G401 (cell line): ENCODE data around the gene MACIR. TPM values are rescaled to one million over a fixed set of nuclear protein-coding genes. Genes with fewer than 3 reads are reported as not detected.
"Not testable (repeated sequence)": the region's sequence is repeated elsewhere in the genome, so short reads cannot be mapped to it uniquely, and the experiment has no call there.

Source experiments
- DNase-seq: peaks from one replicate; pipeline ENCODE4 v3.0.0-alpha.2; 2015; ENCODE audit warnings: low spot score
- in situ Hi-C: cut with HindIII; loops from 2 replicates; pipeline ENCODE4 v1.10.0; 2016; ENCODE audit warnings: low sequenced_read_pairs, mixed read lengths
- total RNA-seq: library from RNA; depleted of rRNA; stranded (reverse); fragments of >200 nt; shearing (Covaris generic); gene quantifications from 2 replicates; pipeline ENCODE4 v1.2.3, GENCODE V29; 2014; rRNA removed

The MACIR gene, protein sequence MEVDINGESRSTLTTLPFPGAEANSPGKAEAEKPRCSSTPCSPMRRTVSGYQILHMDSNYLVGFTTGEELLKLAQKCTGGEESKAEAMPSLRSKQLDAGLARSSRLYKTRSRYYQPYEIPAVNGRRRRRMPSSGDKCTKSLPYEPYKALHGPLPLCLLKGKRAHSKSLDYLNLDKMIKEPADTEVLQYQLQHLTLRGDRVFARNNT
- total RNA-seq: 7.8 and 10.4 TPM in 2 replicates

DNA sequence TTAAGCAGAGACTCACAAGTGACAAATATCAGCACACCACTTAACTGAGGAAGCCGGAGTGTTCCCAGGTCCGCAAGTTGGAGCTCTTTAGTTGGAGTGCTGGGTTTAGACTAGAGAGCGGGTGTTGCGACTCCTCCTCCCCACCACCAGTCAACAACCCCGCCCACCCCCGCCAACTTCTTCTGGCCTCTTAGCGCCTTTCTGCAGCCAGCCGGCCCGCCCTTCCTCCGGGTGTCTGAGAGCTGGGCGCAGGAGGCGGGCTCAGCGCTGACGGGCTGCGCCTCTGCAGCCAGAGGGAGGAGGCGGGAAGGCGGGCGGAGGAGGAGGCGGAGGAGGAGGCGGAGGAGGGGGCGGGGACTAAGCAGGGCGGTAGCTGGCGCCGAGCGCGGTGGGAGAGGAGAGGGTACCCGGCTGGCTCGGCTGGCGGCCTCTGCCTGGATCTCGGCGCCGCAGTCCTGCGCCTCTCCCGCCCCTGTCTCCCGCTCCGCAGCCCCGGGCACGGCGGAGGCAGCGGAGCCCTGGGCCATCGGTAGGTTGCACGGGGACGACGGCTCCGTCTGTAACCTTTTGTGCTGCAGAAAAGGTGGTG lies at the start of gene MACIR:
TSS of gene MACIR (plus strand) at position 396 of the 589 bp plus-strand sequence. CDS start 17,157 bp downstream, outside the sequence.
- peak; percentile 96 for DNase-seq
- in situ Hi-C loops: no loop called here

DNA sequence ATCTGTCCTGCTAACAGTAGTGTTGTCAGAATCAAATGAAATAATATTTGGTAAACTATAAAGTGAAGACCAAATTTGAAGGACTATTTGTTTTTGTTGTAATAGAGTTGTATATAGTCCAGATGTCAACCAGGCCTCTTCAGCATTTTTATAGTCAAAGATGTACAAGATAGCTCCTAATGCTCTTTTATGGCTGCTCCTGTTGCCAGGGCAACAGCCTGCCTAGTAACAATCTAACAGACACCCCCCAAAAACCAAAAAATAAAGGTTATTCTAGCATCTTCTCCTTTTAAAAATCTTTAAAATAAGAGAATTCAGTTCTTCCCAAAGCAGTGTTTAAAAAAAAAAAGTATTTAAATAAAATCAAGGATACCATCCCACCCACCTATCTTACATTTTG lies 49.5 kb upstream of the MACIR start:
- DNase-seq: no peak
- in situ Hi-C loops: no loop called here

DNA sequence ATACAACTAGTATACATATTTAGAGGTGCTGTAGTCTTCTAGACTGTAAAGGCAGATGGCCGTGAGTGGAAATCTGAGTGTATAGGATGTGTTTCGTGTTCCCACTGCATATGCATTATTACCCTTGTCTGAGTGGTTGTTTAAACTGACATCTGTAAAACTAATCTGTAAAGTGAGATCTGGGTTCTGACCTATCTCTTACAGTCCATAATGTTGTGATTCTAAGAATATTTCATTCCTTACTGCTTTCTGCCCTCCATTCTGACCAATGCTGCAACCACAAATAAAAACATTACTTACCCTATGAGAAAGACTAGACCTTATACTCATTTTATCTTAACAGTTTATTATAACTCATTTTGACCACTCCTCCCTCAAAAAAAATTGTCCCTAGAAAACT lies 47.6 kb upstream of the MACIR start:
- DNase-seq: no peak
- in situ Hi-C loops: no loop called here

DNA sequence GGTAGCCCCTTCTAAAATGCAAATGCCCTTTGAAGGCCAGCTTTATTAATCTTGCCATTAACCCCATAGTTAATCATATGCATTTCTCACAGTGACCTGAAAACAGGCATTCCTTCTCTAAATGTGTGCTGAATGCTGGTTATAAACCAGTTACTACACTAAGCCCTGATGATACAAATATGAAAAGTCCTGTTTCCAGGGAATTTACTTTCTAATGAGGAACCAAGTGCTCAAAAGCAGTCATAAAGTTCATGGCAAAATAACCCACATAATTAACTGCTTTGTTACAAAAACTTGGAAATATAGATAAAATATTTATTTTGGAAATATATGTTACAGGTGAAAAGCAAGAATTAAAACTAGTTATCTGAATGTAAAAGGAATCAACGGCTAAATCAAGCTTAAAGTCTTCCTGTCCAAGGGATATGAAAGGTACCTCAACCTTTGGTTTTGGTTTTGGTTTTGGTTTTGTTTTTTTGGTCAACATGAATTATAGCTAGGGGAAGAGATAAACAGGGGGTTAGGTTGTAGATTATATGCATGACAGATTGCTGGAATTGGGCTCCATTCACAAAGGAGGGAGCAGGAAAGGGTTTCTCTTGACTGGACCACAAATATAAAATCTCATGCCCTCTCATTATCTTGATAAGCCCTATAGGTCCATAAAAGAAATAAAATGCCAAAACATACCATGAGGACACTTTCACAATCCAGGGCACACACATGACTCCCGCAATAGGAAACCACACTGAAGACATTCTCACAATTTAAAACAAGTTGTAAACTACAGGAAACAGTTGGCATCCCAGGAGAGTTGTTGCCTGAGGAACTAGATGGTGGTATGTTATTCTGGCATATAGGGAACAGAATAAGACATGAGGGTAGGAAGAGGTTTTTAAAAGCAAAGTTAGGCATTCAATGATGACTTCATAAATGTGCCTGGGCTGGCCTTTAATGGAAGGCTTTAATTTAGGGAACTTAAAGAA lies 46.7 kb upstream of the MACIR start:
- in situ Hi-C loops: no loop called here

DNA sequence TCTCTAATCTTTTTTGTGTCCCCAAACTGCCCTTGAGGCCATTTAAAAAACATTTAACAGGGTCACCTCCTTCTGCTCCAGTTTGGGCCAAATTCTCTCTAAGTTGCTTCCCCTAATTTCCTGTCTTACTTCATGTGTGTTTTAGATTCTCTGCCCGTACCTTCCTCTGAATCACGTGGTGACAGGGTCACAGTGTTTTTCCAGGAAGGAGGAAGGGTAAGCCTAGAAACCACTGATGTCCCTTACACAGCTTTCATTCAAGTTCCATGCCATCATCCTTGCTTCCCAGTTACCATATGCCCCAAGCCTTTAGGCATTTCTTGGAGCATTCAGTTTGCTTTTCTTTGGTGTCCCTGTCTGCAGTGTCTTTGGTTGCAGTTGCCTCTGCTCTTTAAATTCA lies 42.4 kb upstream of the MACIR start:
- DNase-seq: no peak
- in situ Hi-C loops: no loop called here

More for the DNA sequence above, 46.7 kb upstream of the MACIR start:
- DNase-seq: no peak

DNA sequence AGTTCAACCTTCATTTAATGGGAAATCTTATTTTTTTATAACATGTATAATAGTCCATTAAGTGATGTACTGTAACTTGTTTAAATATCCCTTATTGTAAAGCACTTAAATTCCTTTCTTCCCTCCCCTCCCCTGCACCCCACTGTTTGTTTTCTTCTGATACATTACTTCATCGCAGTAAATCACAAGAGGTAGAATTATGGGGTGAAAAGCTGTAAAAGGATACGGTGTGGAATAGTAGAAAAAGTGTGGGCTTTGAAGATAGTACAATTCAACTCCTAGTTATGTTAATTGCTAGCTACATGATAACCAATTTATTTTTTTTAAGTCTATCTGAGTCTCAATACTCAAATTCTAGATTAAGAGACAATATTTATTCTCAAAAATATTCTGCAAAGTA lies 41.9 kb upstream of the MACIR start:
- DNase-seq: no peak
- in situ Hi-C loops: no loop called here

DNA sequence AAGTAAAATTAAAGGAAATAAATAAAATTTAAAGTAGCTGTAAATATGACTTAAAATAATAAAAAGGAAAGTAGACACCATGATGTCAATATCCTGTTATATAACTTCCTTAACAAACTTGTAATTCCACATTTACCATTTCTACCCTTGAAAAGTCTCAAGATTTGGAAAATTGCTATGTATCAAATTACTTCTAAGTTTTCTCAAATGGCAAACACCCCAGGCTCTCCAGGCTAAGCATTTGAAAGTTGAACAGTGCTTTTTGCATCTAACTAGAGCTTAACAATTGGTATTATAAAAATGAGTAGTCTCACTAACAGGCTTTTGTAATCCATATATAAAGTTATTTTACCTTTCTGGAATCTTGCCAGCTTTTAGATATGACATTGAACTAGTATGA lies 41.5 kb upstream of the MACIR start:
- DNase-seq: no peak
- in situ Hi-C loops: no loop called here

DNA sequence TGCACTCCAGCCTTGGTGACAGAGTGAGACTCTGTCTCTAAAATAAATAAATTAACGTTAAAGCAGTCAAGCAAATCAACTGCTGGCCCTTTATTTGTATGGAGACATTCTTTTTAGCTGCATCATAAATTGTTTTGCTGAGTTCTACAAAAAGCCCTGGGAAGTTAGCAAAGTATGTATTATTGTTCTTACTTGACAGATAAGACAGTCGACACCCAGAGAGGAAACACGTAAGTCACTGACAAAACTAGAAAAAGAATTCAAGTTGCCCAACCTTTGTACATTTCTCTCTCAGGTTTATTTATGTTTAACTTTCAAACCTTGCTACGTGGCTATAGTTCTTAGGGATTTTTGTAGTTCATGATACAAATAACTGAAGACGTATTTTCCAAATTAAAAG lies 40.4 kb upstream of the MACIR start:
- DNase-seq: no peak
- in situ Hi-C loops: no loop called here

DNA sequence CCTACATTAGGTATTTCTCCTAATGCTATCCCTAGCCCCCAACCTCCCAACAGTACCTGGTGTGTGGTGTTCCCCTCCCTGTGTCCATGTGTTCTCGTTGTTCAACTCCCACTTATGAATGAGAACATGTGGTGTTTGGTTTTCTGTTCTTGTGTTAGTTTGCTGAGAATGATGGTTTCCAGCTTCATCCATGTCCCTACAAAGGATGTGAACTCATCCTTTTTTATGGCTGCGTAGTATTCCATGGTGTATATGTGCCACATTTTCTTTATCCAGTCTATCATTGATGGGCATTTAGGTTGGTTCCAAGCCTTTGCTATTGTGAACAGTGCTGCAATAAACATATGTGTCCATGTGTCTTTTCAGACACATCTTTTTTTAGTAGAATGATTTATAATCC lies 39.5 kb upstream of the MACIR start:
- in situ Hi-C loops: not testable (repeated sequence)

DNA sequence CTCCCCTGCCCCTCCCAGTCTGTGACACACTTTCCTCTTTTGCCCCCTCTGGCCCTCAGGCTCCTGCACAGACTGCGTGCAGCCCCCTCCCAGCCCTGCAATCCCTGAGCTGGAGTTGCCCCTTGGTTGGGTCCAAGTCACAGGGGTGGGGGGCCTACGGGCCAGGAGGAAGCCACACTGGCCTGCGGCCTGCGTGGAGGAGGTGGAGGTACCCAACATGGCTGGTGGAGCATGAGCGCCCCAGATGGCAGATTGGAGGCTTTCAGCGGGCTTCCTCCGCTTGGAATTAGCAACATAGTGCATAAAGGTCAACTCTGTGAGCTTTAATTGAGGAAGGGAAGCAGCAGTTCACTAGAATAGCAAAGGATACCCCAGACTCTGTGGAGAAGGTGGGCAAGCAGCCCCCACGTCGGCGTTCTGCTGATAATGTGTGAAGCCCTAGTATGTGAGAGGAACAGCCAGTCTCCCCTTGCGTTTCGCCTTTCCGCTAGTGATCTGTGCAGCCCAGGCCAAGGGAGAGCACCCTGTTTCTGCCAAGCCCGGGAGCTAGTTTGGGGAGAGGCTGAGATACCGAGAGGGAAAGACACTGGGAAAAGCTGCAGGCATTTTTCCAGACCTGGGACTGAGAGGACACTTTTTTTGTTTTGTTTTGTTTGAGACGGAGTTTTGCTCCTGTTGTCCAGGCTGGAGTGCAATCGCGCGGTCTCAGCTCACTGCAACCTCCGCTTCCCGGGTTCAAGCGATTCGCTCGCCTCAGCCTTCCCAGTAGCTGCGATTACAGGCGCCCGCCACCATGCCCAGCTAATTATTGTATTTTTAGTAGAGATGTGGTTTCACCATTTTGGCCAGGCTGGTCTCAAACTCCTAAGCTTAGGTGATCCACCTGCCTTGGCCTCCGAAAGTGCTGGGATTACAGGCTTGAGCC lies 35.3 kb upstream of the MACIR start:
- in situ Hi-C loops: no loop called here
- no peak for DNase-seq

More for the DNA sequence above, 39.5 kb upstream of the MACIR start:
- DNase-seq: not testable (repeated sequence)

DNA sequence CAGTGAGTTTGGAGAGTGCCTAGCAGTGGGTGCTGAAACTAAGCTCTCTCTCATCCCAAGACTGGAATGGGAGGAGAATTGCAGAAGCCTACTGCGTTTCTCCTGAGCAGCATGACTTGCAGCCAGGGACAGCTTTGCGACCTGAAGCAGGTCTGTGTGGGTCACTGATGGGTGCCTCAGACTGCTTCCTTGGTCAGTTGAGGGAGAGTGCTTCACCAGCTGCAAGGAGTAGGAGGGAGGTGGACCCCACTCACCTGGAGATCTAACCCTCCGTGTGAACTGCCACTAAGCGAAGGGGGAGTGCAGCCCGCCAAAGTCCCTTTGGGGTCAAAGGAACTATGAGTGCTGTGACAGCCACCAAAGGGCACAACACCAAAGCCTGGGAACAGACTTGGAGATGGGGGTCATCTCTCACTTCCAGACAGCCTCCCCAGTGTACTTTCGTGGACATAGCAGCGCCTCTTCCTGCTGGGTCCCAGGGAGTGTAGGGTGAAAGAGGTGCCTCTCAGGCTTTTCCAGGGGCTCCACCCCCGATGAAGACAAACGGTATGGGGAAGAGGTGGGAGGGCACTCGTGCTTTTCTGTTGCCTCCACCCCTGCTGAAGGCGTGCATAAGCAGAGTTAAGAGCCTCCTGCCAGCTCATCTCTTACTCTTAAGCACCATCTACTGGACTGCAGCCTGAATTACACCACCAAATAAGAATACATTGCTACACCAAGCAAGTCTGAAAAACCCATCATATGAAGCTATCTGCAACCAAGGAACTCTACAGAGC lies 34.3 kb upstream of the MACIR start:
- DNase-seq: peak; percentile 31
- in situ Hi-C loops: no loop called here

DNA sequence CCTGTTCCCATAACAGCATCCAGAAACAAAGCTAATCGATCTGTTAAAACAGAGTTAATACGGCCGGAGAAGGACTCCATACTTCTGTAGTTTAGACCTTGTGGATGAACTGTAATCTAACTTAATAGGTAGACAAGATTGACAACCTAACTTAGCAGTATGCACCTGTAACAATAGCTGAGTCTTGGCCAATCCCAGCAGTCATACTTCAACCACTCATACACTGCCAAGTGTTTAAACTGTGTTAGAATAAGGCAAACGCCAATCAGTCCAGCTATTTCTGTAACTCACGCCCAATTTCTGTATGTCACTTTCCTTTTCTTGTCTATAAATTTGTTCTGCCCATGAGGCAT lies 33.7 kb upstream of the MACIR start:
- in situ Hi-C loops: no loop called here
- no peak for DNase-seq

DNA sequence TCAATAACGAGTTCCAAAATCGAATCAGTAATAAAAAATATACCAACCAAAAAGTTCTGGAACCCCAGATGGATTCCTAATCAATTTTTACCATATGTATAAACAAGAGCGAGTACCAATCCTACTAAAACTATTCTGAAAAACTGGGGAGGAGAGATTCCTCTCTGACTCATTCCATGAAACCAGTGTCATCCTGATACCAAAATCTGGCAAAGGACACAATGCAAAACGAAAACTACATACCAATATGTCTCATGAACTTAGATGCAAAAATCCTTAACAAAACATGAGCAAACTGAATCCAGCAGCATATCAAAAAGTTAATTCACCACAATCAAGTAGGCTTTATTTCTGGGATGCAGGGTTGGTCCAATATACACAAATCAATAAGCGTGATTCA lies 30.5 kb upstream of the MACIR start:
- in situ Hi-C loops: no loop called here
- DNase-seq: no peak

DNA sequence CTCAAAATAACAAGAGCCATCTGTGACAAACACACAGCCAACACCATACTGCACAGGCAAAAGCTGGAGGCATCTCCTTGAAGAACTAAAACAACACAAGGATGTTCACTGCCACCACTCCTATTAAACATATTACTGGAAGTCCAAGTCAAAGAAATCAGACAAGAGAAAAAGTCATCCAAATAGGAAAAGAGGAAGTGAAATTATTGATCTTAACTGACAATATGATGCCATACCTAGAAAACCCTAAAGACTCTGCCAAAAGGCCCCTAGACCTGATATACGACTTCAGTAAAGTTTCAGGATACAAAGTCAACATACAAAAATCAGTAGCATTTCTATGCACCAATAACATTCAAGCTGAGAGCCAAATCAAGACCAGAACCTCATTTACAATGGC lies 30.0 kb upstream of the MACIR start:
- no peak for DNase-seq
- in situ Hi-C loops: no loop called here

DNA sequence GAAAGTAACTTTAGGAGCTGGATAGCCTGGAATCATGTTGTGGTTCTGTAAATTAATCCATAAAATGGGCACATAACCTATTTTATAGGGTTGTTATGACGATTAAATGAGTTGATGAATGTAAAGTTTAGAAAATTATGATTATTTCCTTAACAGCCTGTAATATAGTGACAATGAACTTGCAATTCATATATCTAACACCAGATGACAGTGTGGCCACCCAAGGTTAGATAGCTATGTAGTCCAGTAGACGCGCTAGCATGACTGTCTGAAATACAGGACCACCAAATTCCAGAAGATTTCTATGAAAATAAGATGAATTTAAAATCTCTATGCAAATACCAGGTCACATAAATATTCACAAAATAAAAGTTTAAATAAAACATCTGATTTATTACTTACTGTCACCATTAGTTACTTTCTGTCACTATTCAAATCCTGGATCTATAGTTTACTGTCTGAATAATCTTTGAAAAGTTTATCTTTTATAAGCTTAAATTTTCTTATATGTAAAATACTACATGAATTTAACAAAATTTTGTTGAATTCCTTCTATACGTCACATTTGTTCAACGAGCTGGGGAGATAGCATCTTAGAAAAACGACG lies 26.1 kb upstream of the MACIR start:
- in situ Hi-C loops: no loop called here
- DNase-seq: peak; percentile 8

DNA sequence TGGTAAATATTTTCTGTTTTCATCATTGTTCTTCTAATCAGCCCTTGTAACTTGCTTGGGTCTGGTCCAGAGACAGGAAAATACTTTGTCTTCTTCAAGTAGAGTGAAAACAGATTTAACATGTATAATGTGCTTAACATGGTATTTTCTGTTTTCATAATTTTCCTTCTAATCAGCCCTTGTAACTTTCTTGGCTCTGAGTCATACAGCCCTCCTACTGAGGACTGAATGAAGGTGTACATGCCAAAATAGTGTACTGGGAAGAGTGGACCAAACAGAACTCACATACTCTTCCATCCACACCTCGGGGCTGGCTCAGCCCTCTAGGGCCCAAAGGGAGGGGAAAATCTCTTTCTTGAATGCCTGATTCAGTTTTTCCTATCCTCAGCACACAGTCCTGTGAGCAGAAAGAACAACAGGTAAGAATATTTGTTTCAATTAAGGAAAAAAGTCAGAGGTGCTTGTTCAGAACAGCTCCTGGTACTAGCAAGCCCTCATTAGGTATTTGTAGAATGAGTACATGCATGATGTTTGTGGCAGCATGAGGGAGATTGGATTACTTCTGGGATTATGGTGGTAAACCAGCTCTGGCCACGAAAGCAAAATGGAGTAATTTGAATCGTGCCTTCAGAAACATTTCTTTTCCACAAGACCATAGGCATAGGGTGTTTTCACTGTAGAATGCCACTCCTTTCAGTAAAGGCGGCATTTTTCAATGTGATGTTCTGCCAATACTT lies 24.2 kb upstream of the MACIR start:
- in situ Hi-C loops: no loop called here
- no peak for DNase-seq

DNA sequence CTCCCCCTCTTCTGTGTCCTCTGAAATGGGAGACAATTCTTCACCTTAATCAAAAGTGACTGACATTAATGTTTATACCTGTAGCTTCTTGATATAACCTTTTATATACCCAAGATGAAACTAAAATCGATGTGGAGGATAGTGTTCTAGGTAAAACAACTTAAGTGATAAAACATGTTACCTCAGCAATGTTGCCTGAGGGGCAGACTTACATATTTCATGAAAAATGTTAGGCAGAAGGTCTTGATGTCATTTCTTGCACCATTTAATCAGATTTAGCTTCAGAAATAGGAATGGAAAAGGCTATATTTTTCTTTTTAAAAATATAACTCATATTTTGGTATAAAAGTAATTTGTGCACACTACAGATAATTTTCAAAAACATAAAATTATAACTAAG lies 22.7 kb upstream of the MACIR start:
- in situ Hi-C loops: no loop called here
- DNase-seq: no peak
